HL-60 (cell line): Measurements from ENCODE around the gene CALB2.

Source experiments
- DNase-seq, 2 experiments: peaks; one replicate each; pipeline ENCODE4 v3.0.0-alpha.2; 2010 to 2020; ENCODE audit warnings: low read depth in 1 of 2, low spot score in 1 of 2
- H3K27ac ChIP-seq: fragments of 250-450 bp; sonication (Bioruptor Pico); replicated peaks from 2 replicates; pipeline ENCODE4 v1.5.1; 2020; ENCODE audit warnings: mild to moderate bottlenecking, moderate library complexity
- H3K27me3 ChIP-seq: fragments of 250-450 bp; sonication (Bioruptor Pico); 2 replicates; pipeline ENCODE4 v1.5.1; 2021; ENCODE audit warnings: mild to moderate bottlenecking, moderate library complexity; ENCODE audit not compliant: insufficient read depth, poor library complexity, severe bottlenecking
- H3K4me3 ChIP-seq: replicated peaks from 2 replicates; pipeline ENCODE4 v1.5.1; 2011; ENCODE audit warnings: mild to moderate bottlenecking, control low read depth, low read length; ENCODE audit not compliant: insufficient read depth
- GABPA ChIP-seq: IDR thresholded peaks from 2 replicates; pipeline ENCODE4 v1.6.1; 2012; ENCODE audit warnings: low read depth
- POLR2AphosphoS5 ChIP-seq: IDR thresholded peaks from 2 replicates; pipeline ENCODE4 v1.6.1; 2012; ENCODE audit warnings: low read depth
- SPI1 ChIP-seq: IDR thresholded peaks from 2 replicates; pipeline ENCODE4 v1.6.1; 2012; ENCODE audit warnings: low read depth, mild to moderate bottlenecking, borderline replicate concordance
- TF ChIP-seq, protein P1 (sequence below): IDR thresholded peaks from one replicate; pipeline ENCODE4 v1.5.1; 2011; ENCODE audit warnings: low read length, control low read depth, inconsistent platforms; ENCODE audit not compliant: insufficient read depth
- TF ChIP-seq, protein P2 (sequence below): IDR thresholded peaks from 2 replicates; pipeline ENCODE4 v1.6.1; 2012; ENCODE audit warnings: low read depth; ENCODE audit not compliant: insufficient replicate concordance

Gene CALB2

DNA sequence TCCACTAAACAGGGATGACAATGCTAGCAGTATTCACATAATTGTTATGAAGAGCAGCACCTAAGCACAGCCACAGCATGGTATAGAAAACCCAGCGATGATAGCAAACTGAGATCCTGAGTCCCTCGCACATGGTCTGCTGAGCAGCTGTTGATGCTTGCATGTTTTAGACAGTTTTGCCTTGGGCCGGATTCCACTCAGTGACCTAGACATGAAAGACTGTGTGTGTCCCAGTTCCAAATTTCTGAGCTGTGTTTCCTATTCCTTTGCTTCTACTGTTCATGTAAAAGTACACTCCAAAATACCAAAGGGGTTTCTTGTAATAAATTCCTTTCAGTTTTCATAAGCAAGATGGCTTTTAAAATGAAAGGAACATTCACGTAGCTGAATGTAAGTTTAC lies 38.5 kb upstream of the CALB2 start:
- no peak for DNase-seq
- Histone ChIP-seq H3K27ac (no peak overlapping the region), H3K4me3 (no peak overlapping the region), H3K27me3 (no peaks in the 10 kb centered on the region)
- TF ChIP-seq POLR2AphosphoS5, result no peak
- no peak for TF ChIP-seq SPI1
- TF ChIP-seq, protein P1, sequence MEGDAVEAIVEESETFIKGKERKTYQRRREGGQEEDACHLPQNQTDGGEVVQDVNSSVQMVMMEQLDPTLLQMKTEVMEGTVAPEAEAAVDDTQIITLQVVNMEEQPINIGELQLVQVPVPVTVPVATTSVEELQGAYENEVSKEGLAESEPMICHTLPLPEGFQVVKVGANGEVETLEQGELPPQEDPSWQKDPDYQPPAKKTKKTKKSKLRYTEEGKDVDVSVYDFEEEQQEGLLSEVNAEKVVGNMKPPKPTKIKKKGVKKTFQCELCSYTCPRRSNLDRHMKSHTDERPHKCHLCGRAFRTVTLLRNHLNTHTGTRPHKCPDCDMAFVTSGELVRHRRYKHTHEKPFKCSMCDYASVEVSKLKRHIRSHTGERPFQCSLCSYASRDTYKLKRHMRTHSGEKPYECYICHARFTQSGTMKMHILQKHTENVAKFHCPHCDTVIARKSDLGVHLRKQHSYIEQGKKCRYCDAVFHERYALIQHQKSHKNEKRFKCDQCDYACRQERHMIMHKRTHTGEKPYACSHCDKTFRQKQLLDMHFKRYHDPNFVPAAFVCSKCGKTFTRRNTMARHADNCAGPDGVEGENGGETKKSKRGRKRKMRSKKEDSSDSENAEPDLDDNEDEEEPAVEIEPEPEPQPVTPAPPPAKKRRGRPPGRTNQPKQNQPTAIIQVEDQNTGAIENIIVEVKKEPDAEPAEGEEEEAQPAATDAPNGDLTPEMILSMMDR, result no peak
- TF ChIP-seq GABPA, result no peak
- TF ChIP-seq, protein P2, sequence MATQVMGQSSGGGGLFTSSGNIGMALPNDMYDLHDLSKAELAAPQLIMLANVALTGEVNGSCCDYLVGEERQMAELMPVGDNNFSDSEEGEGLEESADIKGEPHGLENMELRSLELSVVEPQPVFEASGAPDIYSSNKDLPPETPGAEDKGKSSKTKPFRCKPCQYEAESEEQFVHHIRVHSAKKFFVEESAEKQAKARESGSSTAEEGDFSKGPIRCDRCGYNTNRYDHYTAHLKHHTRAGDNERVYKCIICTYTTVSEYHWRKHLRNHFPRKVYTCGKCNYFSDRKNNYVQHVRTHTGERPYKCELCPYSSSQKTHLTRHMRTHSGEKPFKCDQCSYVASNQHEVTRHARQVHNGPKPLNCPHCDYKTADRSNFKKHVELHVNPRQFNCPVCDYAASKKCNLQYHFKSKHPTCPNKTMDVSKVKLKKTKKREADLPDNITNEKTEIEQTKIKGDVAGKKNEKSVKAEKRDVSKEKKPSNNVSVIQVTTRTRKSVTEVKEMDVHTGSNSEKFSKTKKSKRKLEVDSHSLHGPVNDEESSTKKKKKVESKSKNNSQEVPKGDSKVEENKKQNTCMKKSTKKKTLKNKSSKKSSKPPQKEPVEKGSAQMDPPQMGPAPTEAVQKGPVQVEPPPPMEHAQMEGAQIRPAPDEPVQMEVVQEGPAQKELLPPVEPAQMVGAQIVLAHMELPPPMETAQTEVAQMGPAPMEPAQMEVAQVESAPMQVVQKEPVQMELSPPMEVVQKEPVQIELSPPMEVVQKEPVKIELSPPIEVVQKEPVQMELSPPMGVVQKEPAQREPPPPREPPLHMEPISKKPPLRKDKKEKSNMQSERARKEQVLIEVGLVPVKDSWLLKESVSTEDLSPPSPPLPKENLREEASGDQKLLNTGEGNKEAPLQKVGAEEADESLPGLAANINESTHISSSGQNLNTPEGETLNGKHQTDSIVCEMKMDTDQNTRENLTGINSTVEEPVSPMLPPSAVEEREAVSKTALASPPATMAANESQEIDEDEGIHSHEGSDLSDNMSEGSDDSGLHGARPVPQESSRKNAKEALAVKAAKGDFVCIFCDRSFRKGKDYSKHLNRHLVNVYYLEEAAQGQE, result no peak

DNA sequence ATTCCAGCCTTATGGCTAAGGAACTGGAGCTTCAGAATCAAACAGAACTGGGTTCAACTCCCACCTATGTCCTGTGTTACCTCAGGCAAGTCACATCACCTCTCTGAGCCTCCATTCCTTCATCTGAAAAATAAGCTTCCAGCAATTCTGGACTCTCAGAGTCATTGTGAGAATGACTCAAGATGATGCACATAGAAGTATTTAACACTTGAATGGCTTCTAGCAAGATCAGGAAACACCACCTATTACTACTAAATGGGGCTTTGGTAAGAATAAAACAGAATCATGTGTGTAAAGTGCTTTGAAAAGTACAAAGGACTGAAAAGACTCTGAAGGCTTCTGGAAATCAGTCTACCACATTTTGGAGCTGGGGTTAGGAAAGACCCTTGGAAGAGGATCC lies 30.8 kb upstream of the CALB2 start:
- no peak overlapping the region for H3K27ac ChIP-seq
- no peak overlapping the region for H3K4me3 ChIP-seq
- no peak for DNase-seq
- H3K27me3 ChIP-seq, result no peaks in the 10 kb centered on the region
- TF ChIP-seq SPI1, result no peak
- TF ChIP-seq, protein P1, result no peak

DNA sequence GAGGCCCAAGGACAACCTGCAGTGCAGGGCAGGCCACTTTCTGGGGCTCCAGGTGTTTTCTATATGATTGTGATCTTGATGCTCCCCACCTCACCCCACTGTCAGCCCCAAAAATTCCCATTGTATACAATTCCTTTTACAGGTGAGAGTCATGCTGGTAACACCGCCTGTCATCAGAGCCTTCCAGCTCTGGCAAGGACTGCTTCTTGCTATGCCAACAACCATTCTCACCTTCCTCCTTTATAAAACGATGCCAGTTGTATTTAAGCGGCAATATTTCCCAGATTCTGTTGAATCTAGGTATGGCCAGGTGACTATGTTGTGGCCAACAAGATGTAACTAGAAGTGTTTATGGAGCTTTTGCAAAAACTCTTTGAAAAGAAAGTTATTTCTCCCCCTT lies 30.4 kb upstream of the CALB2 start:
- TF ChIP-seq GABPA (no peak), SPI1 (no peak), POLR2AphosphoS5 (no peak)
- TF ChIP-seq, protein P1, result no peak
- TF ChIP-seq, protein P2, result no peak
- no peaks in the 10 kb centered on the region for H3K27me3 ChIP-seq

DNA sequence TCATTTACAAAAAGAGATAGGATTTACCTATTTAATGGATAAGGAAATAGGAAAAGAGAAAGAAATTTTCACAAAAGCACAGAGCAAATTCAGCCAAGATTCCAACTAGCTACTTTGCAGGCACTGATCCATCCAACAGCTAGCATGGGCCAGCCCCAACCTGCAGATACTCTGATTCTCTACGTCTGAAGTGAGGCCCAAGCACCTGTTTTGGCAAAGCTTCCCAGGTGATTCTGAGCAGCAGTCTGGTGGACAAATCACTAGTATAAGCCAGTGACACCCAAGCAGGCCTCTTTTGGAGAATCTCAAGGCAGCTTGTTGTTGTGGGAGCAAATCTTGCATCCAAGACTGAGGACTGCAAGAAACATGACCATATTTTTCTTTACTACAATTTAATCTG lies 20.9 kb upstream of the CALB2 start:
- H3K27me3 ChIP-seq, result peaks cover 5% of the 10 kb centered on the region
- DNase-seq, result no peak
- TF ChIP-seq SPI1 (no peak), GABPA (no peak), POLR2AphosphoS5 (no peak)
- TF ChIP-seq, protein P2, result no peak
- TF ChIP-seq, protein P1, result no peak
- H3K4me3 ChIP-seq, result no peak overlapping the region
- no peak overlapping the region for H3K27ac ChIP-seq

More for the DNA sequence above, 30.4 kb upstream of the CALB2 start:
- no peak overlapping the region for H3K27ac ChIP-seq
- no peak for DNase-seq
- no peak overlapping the region for H3K4me3 ChIP-seq
